Fibroblast of skin of left biceps (primary cell): Measurements from ENCODE around the gene LRRC28.

ENCODE experiments used
- DNase-seq, 2 experiments: peaks; one replicate each; pipeline ENCODE4 v3.0.0-alpha.2; 2013; ENCODE audit warnings: low read depth in 2 of 2

Gene LRRC28

GRCh38 chr15:99435113-99435695 lies 183.9 kb downstream of the LRRC28 start:
- no peak for DNase-seq

DNA sequence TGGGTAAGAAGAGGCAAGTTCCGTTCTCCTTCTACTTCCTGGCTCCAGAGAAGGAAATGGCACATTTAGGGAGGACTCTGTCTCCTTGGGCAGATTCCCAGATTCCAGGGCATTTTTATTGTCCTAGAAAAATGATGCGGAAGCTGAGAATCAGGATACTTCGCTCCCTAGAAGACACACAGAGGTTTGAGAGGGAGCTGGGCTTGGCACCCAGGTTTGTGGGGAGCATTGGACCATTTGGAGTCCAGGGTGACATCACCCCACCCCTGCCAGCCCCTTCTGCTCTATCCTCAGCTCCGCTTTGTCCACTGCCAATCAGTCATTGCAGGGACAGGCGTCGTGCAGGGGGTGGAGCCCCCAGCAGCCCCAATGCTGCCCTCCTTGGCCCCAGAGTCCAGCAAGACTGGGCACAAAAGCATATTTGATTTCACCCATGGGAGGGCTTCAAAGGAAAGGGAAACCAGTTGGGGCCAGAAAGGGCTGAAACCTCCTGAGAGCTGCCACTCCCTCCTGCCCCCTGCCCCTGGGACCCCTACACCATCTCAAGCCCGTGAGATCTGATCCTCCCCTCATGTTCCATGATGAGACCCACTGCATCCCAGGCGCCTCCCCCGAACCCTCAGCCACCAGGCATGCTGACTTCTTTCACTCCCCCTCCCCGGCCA lies 184.7 kb downstream of the LRRC28 start:
- DNase-seq: no peak

DNA sequence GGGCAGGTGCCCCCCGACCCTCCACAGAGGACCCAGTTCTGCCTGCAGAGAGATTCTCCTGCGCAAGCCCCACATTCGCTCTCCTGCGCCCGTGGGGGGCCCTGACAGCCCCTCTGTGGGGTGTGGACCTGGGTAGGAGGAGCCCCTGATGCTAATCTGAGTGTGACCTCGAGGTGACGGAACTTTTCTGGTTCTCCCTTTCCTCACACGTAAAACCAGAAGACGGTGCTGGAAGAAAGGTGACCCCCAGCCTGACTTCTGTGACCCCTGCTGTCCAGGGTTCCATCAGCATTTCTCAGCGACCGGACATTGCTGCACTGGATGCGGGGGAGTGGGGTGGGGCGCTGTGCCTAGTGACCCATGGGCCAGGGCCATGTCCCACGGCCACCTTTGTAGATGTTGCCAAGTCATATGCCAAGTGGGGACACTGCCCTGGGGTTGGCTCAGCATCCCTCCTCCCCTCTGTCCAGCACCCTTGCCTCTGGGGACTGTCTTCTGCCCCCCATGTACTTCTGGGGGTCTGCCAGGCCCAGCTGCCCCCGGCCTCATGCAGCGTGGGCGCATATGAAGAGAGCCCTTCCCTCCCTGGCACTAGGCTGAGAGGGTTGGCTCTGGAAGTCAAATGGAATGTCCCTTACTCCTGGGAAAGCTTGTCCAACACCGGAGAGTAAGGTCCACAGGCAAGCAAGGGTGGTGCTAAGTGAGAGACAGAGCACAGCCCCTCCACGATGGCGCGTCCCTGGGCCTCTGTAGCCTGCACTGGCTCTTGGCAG lies 185.4 kb downstream of the LRRC28 start:
- no peak for DNase-seq

DNA sequence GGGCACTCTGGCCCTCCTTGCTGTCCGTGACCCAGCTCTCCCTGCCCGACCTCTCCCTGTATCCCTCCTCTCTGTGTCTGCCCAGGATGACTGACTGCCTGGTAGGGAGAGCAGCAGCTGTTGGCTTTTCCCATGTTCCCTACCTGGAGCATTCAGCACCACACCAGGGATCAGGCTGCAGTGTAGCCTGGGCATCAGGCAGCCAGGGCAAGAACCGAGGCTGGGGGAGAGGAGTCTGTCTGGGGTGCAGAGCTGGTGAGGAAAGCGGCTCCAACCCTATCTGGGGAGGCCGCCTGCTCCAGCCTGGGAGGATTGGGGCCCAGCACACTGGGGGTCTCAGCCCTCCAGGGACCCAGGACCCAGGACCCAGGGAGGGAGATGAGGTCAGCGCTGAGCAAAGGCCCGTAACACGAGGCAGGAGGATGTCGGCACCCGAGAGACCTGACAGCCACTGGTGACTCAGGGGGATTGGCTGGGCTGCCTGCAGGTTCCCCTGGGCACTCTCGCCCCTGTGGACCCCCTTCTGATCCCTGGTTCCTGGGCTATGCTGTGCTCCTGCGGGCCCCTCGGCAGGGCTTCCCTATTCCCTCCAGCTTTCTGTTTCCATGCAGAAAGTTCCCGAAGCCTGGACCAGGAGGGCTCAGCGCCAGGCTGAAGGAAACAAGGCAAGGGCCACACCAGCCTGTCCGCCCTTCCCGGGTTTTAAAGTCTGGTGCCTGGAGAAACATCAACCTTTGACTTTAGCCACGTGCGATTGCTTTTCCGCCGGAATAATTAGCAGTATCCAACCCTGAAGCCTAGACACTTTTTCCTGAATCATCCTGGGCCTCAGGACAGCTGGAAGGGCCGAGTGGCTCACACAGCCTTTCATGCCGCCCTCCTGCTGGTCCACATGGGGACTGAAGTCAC lies 186.3 kb downstream of the LRRC28 start:
- no peak for DNase-seq

DNA sequence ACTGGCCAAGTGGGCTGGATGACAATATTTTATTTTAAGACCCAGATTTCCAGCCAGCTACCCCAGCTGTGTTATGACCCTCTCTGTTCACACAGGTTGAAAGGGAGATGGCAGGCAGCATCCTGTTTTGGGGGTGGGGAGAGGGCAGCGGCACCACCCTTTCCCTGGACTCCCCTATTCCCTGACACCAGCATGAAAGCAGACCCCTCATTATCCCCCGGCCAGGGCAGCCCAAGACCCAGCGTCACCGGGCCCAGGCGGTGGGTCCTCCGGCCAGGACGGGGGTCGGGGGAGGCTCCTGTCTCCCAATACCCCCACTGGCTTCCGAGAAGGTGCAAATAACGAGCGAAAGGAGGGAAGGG lies 186.9 kb downstream of the LRRC28 start:
- DNase-seq: no peak

GRCh38 chr15:99438691-99439523 lies 187.6 kb downstream of the LRRC28 start:
- DNase-seq: no peak

DNA sequence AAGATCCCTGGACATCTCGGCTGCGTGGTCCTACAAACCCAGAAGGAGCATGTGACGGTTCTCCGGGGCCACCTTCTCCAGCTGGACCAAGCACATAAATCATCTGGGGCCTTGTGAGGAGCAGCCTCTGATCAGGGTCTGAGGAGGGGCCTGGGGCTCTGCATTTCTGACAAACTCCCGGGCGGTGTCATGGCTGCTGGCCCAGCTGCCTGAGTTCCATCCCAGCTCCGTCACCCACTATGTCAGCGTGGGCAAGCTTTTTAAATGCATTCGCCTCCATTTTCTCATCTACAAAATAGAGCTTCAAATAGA lies 188.2 kb downstream of the LRRC28 start:
- no peak for DNase-seq

GRCh38 chr15:99440029-99440428 lies 188.7 kb downstream of the LRRC28 start:
- no peak for DNase-seq
